Measurements from ENCODE around the gene RABGAP1.

GRCh38 chr9:123036893-123037545 is 96.2 kb downstream of the RABGAP1 start:
- TF ChIP-seq POLR2AphosphoS5 (IDR thresholded peaks at IDR 0.05; ENCODE audit: low read depth, low read length) (no peak), RAD21 (IDR thresholded peaks at IDR 0.05; ENCODE audit: low read length) (no peak), IRF3 (IDR thresholded peaks at IDR 0.05; ENCODE audit: low read depth, low read length) (no peak), YY1 (IDR thresholded peaks at IDR 0.05; ENCODE audit: low read depth) (no peak), EP300 (IDR thresholded peaks at IDR 0.05; ENCODE audit: borderline replicate concordance in 1 of 2, low read depth in 1 of 2, low read length in 1 of 2) (no peak), JUND (IDR thresholded peaks at IDR 0.05) (no peak), MAX (IDR thresholded peaks at IDR 0.05; ENCODE audit: low read depth) (no peak), FOXM1 (IDR thresholded peaks at IDR 0.05; ENCODE audit: low read depth) (no peak), EZH2phosphoT487 (IDR thresholded peaks at IDR 0.05; ENCODE audit: borderline replicate concordance, low read depth) (no peak)
- TF ChIP-seq, protein P1, sequence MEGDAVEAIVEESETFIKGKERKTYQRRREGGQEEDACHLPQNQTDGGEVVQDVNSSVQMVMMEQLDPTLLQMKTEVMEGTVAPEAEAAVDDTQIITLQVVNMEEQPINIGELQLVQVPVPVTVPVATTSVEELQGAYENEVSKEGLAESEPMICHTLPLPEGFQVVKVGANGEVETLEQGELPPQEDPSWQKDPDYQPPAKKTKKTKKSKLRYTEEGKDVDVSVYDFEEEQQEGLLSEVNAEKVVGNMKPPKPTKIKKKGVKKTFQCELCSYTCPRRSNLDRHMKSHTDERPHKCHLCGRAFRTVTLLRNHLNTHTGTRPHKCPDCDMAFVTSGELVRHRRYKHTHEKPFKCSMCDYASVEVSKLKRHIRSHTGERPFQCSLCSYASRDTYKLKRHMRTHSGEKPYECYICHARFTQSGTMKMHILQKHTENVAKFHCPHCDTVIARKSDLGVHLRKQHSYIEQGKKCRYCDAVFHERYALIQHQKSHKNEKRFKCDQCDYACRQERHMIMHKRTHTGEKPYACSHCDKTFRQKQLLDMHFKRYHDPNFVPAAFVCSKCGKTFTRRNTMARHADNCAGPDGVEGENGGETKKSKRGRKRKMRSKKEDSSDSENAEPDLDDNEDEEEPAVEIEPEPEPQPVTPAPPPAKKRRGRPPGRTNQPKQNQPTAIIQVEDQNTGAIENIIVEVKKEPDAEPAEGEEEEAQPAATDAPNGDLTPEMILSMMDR (IDR thresholded peaks at IDR 0.05), result no peak
